Measurements from ENCODE around the gene ACVR1. TPM values are rescaled to one million over a fixed set of nuclear protein-coding genes. Genes with fewer than 3 reads are reported as not detected.

Gene ACVR1
- total RNA-seq, 1 experiment from 2014 or later: 27.6 TPM

DNA sequence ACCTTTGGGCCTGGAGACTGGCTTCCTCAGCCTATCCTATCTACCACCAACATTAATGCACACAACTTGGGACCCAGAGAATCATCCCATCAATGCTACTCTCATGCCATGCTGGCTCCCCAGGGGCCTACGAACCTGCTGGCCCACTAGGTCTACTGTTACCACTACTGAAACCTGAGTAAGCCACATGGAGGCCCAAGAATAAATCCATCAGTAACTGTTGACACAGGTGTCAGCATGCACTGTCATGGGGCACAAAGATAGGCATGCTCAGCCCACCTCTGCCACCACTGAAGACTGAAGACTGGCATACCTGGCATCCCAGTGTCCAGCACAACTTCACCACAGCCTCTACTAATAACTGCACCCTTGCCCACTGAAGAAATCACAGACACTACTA lies 176.3 kb downstream of the ACVR1 start:
- BruUV-seq (replicated peaks): no TSS peak
- TF ChIP-seq, protein P1, sequence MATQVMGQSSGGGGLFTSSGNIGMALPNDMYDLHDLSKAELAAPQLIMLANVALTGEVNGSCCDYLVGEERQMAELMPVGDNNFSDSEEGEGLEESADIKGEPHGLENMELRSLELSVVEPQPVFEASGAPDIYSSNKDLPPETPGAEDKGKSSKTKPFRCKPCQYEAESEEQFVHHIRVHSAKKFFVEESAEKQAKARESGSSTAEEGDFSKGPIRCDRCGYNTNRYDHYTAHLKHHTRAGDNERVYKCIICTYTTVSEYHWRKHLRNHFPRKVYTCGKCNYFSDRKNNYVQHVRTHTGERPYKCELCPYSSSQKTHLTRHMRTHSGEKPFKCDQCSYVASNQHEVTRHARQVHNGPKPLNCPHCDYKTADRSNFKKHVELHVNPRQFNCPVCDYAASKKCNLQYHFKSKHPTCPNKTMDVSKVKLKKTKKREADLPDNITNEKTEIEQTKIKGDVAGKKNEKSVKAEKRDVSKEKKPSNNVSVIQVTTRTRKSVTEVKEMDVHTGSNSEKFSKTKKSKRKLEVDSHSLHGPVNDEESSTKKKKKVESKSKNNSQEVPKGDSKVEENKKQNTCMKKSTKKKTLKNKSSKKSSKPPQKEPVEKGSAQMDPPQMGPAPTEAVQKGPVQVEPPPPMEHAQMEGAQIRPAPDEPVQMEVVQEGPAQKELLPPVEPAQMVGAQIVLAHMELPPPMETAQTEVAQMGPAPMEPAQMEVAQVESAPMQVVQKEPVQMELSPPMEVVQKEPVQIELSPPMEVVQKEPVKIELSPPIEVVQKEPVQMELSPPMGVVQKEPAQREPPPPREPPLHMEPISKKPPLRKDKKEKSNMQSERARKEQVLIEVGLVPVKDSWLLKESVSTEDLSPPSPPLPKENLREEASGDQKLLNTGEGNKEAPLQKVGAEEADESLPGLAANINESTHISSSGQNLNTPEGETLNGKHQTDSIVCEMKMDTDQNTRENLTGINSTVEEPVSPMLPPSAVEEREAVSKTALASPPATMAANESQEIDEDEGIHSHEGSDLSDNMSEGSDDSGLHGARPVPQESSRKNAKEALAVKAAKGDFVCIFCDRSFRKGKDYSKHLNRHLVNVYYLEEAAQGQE (IDR thresholded peaks at IDR 0.05; ENCODE audit: insufficient read depth in 1 of 2, low read depth in 2 of 2, low read length in 1 of 2): no peak
- TF ChIP-seq, protein P2, sequence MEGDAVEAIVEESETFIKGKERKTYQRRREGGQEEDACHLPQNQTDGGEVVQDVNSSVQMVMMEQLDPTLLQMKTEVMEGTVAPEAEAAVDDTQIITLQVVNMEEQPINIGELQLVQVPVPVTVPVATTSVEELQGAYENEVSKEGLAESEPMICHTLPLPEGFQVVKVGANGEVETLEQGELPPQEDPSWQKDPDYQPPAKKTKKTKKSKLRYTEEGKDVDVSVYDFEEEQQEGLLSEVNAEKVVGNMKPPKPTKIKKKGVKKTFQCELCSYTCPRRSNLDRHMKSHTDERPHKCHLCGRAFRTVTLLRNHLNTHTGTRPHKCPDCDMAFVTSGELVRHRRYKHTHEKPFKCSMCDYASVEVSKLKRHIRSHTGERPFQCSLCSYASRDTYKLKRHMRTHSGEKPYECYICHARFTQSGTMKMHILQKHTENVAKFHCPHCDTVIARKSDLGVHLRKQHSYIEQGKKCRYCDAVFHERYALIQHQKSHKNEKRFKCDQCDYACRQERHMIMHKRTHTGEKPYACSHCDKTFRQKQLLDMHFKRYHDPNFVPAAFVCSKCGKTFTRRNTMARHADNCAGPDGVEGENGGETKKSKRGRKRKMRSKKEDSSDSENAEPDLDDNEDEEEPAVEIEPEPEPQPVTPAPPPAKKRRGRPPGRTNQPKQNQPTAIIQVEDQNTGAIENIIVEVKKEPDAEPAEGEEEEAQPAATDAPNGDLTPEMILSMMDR (IDR thresholded peaks at IDR 0.05): no peak
- TF ChIP-seq SIN3A (IDR thresholded peaks at IDR 0.05; ENCODE audit: borderline replicate concordance, insufficient read depth, low read depth, low read length) (no peak), TCF7L2 (IDR thresholded peaks at IDR 0.05; ENCODE audit: low read depth, low read length) (no peak), POLR2AphosphoS5 (IDR thresholded peaks at IDR 0.05; ENCODE audit: low read depth, low read length) (no peak)
- no peak overlapping the region for H3K27ac ChIP-seq (ENCODE audit: low read length)
- no peak for DNase-seq (ENCODE audit: low read depth, low spot score)
- H3K4me3 ChIP-seq (ENCODE audit: low read depth in 2 of 2, low read length in 2 of 2): no peak overlapping the region
- intact Hi-C loops (cut with micrococcal nuclease; ENCODE audit: unreplicated experiment) (no loop called here), in situ Hi-C loops (cut with HindIII; ENCODE audit: low pct_unique_long_range_greater_than_20kb, low sequenced_read_pairs) (no loop called here)
- ChIA-PET CTCF (no interaction called here), POLR2A (no interaction called here)
- ATAC-seq: no peak
- no peaks in the 10 kb centered on the region for H3K36me3 ChIP-seq (ENCODE audit: control insufficient read depth, insufficient read depth, low read length)
- no peaks in the 10 kb centered on the region for H3K4me1 ChIP-seq (ENCODE audit: control insufficient read depth, insufficient read depth, low read length)
- H3K27me3 ChIP-seq (ENCODE audit: control insufficient read depth, insufficient read depth, low read length): no peaks in the 10 kb centered on the region
- no peaks in the 10 kb centered on the region; the same call in 1 of the 2 replicates for H3K9me3 ChIP-seq (ENCODE audit: control insufficient read depth, insufficient read depth, low read depth, low read length)

DNA sequence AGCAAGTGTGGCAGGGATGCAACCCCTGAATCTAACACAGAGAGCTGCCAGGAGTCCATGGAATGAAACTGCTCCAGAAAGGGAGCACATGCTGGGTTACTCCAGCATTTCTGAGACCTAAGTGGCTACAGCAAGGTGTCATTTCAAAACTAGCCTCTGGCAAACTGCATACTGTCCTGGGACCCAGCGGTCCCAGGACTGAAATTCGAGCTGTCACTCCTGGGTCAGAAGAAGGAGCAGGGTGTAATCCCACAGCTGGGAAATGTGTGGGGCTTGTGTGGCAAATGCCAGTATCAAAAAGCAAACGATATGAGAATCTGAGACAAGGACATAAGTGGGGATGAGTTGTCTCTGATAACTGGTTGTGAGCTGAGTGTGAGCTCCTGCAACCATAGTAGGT lies 177.1 kb downstream of the ACVR1 start:
- no TSS peak for BruUV-seq (replicated peaks)
- in situ Hi-C loops (cut with HindIII; ENCODE audit: low pct_unique_long_range_greater_than_20kb, low sequenced_read_pairs): no loop called here
- intact Hi-C loops (cut with micrococcal nuclease; ENCODE audit: unreplicated experiment): no loop called here
- CTCF ChIA-PET: no interaction called here
- H3K27ac ChIP-seq (ENCODE audit: low read length): no peak overlapping the region
- no peaks in the 10 kb centered on the region for H3K27me3 ChIP-seq (ENCODE audit: control insufficient read depth, insufficient read depth, low read length)
- no peaks in the 10 kb centered on the region; the same call in 1 of the 2 replicates for H3K9me3 ChIP-seq (ENCODE audit: control insufficient read depth, insufficient read depth, low read depth, low read length)
- H3K4me1 ChIP-seq (ENCODE audit: control insufficient read depth, insufficient read depth, low read length): no peaks in the 10 kb centered on the region
- no peak for DNase-seq (ENCODE audit: low read depth, low spot score)
- H3K36me3 ChIP-seq (ENCODE audit: control insufficient read depth, insufficient read depth, low read length): no peaks in the 10 kb centered on the region
- TF ChIP-seq TCF7L2 (IDR thresholded peaks at IDR 0.05; ENCODE audit: low read depth, low read length) (no peak), SIN3A (IDR thresholded peaks at IDR 0.05; ENCODE audit: borderline replicate concordance, insufficient read depth, low read depth, low read length) (no peak), POLR2AphosphoS5 (IDR thresholded peaks at IDR 0.05; ENCODE audit: low read depth, low read length) (no peak)
- TF ChIP-seq, protein P1 (IDR thresholded peaks at IDR 0.05; ENCODE audit: insufficient read depth in 1 of 2, low read depth in 2 of 2, low read length in 1 of 2): no peak
- TF ChIP-seq, protein P2 (IDR thresholded peaks at IDR 0.05): no peak
- no peak for ATAC-seq
- no peak overlapping the region for H3K4me3 ChIP-seq (ENCODE audit: low read depth in 2 of 2, low read length in 2 of 2)
- POLR2A ChIA-PET: no interaction called here

All from Panc1 (cell line).